GM19468 (cell line): ENCODE measurements around the gene ATXN2.

Experiments used
- ATAC-seq: cut with Tn5 transposase; IDR thresholded peaks from one replicate; pipeline ENCODE4 v1.9.1; 2021; ENCODE audit warnings: mild to moderate bottlenecking, moderate library complexity, moderate number of reproducible peaks; ENCODE audit not compliant: unreplicated experiment; ENCODE audit errors: extremely low read depth

Gene ATXN2

GRCh38 chr12:111454716-111455447 lies 144.2 kb downstream of the ATXN2 start:
- ATAC-seq = no peak

- no peak for ATAC-seq
These were observed 144.8 kb downstream of the ATXN2 start for GRCh38 chr12:111454311-111454710.

- ATAC-seq = no peak
These were observed 145.8 kb downstream of the ATXN2 start for GRCh38 chr12:111453071-111453989.

- ATAC-seq = no peak
These were observed 147.4 kb downstream of the ATXN2 start for GRCh38 chr12:111451649-111452129.

- no peak for ATAC-seq
These were observed 147.9 kb downstream of the ATXN2 start for GRCh38 chr12:111451232-111451631.

- no peak for ATAC-seq
These were observed 148.4 kb downstream of the ATXN2 start for GRCh38 chr12:111450676-111451075.

- no peak for ATAC-seq
These were observed 150.0 kb downstream of the ATXN2 start for GRCh38 chr12:111448846-111449790.

- ATAC-seq = no peak
These were observed 150.8 kb downstream of the ATXN2 start for GRCh38 chr12:111448266-111448830.

- no peak for ATAC-seq
These were observed 151.4 kb downstream of the ATXN2 start for GRCh38 chr12:111447571-111448265.

GRCh38 chr12:111446631-111447570 lies 152.2 kb downstream of the ATXN2 start:
- no peak for ATAC-seq

- ATAC-seq = no peak
These were observed 153.2 kb downstream of the ATXN2 start for GRCh38 chr12:111445726-111446581.

- ATAC-seq = peak; percentile 81
These were observed 154.0 kb downstream of the ATXN2 start for GRCh38 chr12:111444925-111445725.

GRCh38 chr12:111444314-111444924 lies 154.7 kb downstream of the ATXN2 start:
- no peak for ATAC-seq

GRCh38 chr12:111443586-111443985 lies 155.5 kb downstream of the ATXN2 start:
- ATAC-seq = no peak

GRCh38 chr12:111443086-111443485 lies 156.0 kb downstream of the ATXN2 start:
- ATAC-seq = no peak
